Upper lobe of right lung (tissue), 1 donor: ENCODE data around the gene CDH20. TPM values are rescaled to one million over a fixed set of nuclear protein-coding genes. Genes with fewer than 3 reads are reported as not detected.

ENCODE experiments used
- ATAC-seq: fragments of 200-7000 bp; cut with Tn5 transposase; one replicate; pipeline ENCODE4 v1.9.1; 2020; ENCODE audit warnings: mild to moderate bottlenecking, moderate library complexity
- DNase-seq: peaks from one replicate; pipeline ENCODE4 v3.0.0-alpha.2; 2020
- H3K27ac ChIP-seq: fragments of 200-600 bp; one replicate; pipeline ENCODE4 v1.8.0; 2022
- H3K27me3 ChIP-seq: fragments of 200-600 bp; one replicate; pipeline ENCODE4 v1.8.0; 2022; ENCODE audit warnings: mild to moderate bottlenecking
- H3K36me3 ChIP-seq: fragments of 200-600 bp; one replicate; pipeline ENCODE4 v1.8.0; 2022
- H3K4me1 ChIP-seq: fragments of 200-600 bp; one replicate; pipeline ENCODE4 v1.8.0; 2022
- H3K4me3 ChIP-seq: fragments of 200-600 bp; one replicate; pipeline ENCODE4 v1.8.0; 2022; ENCODE audit warnings: mild to moderate bottlenecking
- H3K9me3 ChIP-seq: fragments of 200-600 bp; one replicate; pipeline ENCODE4 v1.8.0; 2022
- intact Hi-C: fragments of 100-400 bp; cut with DNase I; formaldehyde crosslinking; loops from one replicate; pipeline ENCODE4 v1.11.0; 2022
- total RNA-seq: library from RNA; stranded (reverse); fragmentation: NEBNext Ultra II Directional; extraction: Animal tissue kit (Norgen Biotek cat#: 25700); gene quantifications from one replicate; pipeline ENCODE4 v1.2.1, GENCODE V29; 2021
- TF ChIP-seq, protein P1 (sequence below): fragments of 200-600 bp; IDR thresholded peaks from one replicate; pipeline ENCODE4 v1.8.0; 2022; ENCODE audit warnings: antibody characterized with exemption
- donor health status: DM: no; HTN: yes; CAD: no; lungs with severe emphysema.

CDH20 gene
- total RNA-seq, 1 donor from 2014 or later, result 0.35 TPM

DNA sequence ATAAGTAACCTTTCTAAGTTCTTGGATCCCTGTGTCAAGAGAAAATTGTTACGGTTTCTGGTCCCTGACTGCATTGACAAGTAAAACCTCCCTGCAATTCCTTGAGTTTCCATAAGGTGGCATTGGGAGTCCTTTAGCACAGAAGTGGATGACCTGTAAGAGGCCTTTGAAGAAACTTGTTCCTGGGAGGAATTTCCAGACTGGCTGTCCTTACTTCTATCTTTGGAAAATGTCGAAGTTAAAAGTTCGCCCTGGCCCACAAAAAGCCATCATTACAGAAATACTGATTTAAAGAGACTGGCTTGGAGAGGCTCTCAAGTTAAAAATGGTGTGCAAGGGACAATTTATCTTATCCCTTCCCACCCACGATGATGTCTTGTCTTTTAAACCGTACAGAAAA, 218.4 kb downstream of the CDH20 start:
- TF ChIP-seq, protein P1, sequence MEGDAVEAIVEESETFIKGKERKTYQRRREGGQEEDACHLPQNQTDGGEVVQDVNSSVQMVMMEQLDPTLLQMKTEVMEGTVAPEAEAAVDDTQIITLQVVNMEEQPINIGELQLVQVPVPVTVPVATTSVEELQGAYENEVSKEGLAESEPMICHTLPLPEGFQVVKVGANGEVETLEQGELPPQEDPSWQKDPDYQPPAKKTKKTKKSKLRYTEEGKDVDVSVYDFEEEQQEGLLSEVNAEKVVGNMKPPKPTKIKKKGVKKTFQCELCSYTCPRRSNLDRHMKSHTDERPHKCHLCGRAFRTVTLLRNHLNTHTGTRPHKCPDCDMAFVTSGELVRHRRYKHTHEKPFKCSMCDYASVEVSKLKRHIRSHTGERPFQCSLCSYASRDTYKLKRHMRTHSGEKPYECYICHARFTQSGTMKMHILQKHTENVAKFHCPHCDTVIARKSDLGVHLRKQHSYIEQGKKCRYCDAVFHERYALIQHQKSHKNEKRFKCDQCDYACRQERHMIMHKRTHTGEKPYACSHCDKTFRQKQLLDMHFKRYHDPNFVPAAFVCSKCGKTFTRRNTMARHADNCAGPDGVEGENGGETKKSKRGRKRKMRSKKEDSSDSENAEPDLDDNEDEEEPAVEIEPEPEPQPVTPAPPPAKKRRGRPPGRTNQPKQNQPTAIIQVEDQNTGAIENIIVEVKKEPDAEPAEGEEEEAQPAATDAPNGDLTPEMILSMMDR, result peak; percentile 88
- DNase-seq (no peak), ATAC-seq (peak; percentile 83)
- Histone ChIP-seq H3K27ac (no peak overlapping the region), H3K4me3 (no peak overlapping the region), H3K36me3 (no peaks in the 10 kb centered on the region), H3K4me1 (no peaks in the 10 kb centered on the region), H3K27me3 (no peaks in the 10 kb centered on the region), H3K9me3 (no peaks in the 10 kb centered on the region)
- intact Hi-C loops, result loop anchor here (10.0 kb wide), 1 partner anchor 583 kb away; no protein-coding TSS in a partner anchor

DNA sequence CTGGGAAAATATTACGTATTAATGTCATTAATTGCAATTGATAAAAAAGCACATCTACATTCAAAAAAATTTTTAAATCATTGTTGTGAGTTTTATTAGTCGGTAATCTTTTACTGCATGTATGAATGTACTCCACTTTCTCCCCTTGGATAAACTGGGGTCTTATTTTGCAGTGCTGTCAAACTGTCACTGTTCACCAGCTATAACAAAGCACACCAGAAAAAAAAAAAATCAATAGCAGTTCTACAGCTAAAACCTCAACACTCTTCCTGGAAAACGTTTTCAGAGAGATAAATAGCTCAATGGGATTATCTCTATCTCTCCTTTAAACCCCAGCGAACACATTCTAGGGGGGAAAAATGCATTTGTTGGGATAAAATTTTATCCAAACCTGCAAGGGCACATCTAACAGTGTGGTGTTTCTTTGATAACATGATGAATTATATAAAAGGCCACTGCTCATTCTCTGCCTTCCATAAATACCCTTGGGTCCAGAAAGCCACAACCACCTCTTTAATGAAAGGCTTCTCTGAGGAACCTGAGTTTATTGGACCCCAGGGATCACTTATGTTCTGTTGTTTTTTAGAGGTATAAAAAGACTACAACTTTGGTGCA, 219.9 kb downstream of the CDH20 start:
- no peaks in the 10 kb centered on the region for H3K36me3 ChIP-seq
- no peaks in the 10 kb centered on the region for H3K9me3 ChIP-seq
- no peak for ATAC-seq
- intact Hi-C loops, result loop anchor here (10.0 kb wide), 1 partner anchor 582 kb away; no protein-coding TSS in a partner anchor
- no peaks in the 10 kb centered on the region for H3K27me3 ChIP-seq
- TF ChIP-seq, protein P1, result no peak
- H3K4me3 ChIP-seq, result no peak overlapping the region
- H3K27ac ChIP-seq, result no peak overlapping the region
- no peak for DNase-seq
- no peaks in the 10 kb centered on the region for H3K4me1 ChIP-seq

DNA sequence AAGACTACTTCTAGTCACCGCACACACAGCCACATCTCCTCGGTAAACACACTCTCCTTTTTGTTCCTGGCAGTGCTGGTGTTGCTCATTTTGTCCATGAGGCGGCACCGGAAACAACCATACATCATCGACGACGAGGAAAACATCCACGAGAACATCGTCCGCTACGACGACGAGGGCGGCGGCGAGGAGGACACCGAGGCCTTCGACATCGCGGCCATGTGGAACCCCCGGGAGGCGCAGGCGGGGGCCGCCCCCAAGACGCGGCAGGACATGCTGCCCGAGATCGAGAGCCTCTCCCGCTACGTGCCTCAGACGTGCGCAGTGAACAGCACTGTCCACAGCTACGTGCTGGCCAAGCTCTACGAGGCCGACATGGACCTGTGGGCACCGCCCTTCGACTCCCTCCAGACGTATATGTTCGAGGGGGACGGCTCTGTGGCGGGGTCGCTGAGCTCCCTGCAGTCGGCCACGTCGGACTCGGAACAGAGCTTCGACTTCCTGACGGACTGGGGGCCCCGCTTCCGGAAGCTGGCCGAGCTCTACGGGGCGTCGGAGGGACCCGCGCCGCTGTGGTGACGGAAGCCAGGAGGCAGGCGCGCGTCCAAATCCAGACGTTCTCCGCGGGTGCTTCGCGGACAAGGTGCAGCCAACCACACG, 221.0 kb downstream of the CDH20 start:
- intact Hi-C loops, result loop anchor here (10.0 kb wide), 1 partner anchor 581 kb away; no protein-coding TSS in a partner anchor
- TF ChIP-seq, protein P1, result no peak
- no peak for DNase-seq
- no peaks in the 10 kb centered on the region for H3K9me3 ChIP-seq
- ATAC-seq, result peak; percentile 43
- H3K4me1 ChIP-seq, result no peaks in the 10 kb centered on the region
- H3K27ac ChIP-seq, result no peak overlapping the region
- H3K4me3 ChIP-seq, result peak overlapping the region; percentile 23
- no peaks in the 10 kb centered on the region for H3K36me3 ChIP-seq
- no peaks in the 10 kb centered on the region for H3K27me3 ChIP-seq

DNA sequence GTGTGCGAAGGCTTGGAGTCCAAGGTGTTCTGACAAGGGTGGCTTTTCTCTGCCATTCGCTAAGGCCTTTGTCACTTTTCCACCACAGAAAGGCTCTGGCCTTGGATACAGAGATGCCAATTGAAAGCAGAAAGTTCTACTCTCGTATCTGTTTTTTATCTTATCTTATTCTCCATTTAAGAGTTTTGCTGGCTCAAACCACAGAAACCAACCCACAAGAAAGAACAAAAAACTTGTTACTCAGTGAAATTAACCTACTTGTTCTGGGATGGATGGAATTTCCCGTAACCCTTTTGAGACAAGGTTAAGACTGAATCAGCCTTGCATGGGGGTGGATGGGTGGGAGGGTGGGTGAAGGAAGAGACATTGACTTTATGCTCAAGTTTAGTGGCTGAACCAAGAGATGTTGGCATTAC, 221.7 kb downstream of the CDH20 start:
- intact Hi-C loops, result loop anchor here (10.0 kb wide), 1 partner anchor 580 kb away; no protein-coding TSS in a partner anchor
- Histone ChIP-seq H3K4me1 (no peaks in the 10 kb centered on the region), H3K27ac (no peak overlapping the region), H3K27me3 (no peaks in the 10 kb centered on the region), H3K36me3 (no peaks in the 10 kb centered on the region), H3K4me3 (no peak overlapping the region), H3K9me3 (no peaks in the 10 kb centered on the region)
- DNase-seq, result no peak
- ATAC-seq, result no peak
- TF ChIP-seq, protein P1, result no peak

DNA sequence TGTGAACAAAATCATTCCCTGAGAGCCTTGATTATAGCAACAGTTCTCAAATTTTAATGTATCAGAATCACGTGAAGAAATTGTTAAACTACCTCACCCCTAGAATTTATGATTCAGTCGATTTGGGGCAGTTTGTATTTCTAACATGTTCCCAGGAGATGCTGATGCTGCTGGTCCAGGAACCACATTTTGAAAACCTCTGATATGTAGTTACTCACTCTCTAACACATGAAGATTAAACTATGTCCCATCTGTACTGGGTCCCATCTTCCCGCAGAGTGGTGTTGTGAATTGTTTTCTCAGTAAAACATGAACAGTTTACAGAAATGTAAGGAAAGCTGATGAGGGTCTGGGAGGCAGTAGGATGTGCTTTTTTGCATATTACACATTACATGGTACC, 223.1 kb downstream of the CDH20 start:
- H3K9me3 ChIP-seq, result no peaks in the 10 kb centered on the region
- DNase-seq, result no peak
- no peaks in the 10 kb centered on the region for H3K36me3 ChIP-seq
- no peak overlapping the region for H3K4me3 ChIP-seq
- H3K27me3 ChIP-seq, result no peaks in the 10 kb centered on the region
- intact Hi-C loops, result loop anchor here (10.0 kb wide), 1 partner anchor 578 kb away; no protein-coding TSS in a partner anchor
- H3K4me1 ChIP-seq, result no peaks in the 10 kb centered on the region
- ATAC-seq, result no peak
- no peak overlapping the region for H3K27ac ChIP-seq
- TF ChIP-seq, protein P1, result no peak
